Keratinocyte (primary cell): ENCODE data around the gene SPATA31D3.

Experiments used
- EZH2 ChIP-seq: IDR thresholded peaks from one replicate; pipeline ENCODE4 v1.6.1; 2012; ENCODE audit warnings: inconsistent platforms, mild to moderate bottlenecking, low read length, moderate library complexity
- TF ChIP-seq, protein P1 (sequence below), 3 experiments: IDR thresholded peaks in 1 of 3; conservative IDR thresholded peaks in 1 of 3; optimal IDR thresholded peaks in 1 of 3; 2 replicates in 2 of 3; 3 replicates in 1 of 3; pipeline versions ENCODE3 to v1.5.1; 2011; ENCODE audit warnings: low read length in 3 of 3, mild to moderate bottlenecking in 3 of 3, moderate library complexity in 2 of 3, control low read depth in 1 of 3, inconsistent platforms in 1 of 3; ENCODE audit not compliant: insufficient read depth in 2 of 3; ENCODE audit errors: extremely low read depth in 1 of 3

DNA sequence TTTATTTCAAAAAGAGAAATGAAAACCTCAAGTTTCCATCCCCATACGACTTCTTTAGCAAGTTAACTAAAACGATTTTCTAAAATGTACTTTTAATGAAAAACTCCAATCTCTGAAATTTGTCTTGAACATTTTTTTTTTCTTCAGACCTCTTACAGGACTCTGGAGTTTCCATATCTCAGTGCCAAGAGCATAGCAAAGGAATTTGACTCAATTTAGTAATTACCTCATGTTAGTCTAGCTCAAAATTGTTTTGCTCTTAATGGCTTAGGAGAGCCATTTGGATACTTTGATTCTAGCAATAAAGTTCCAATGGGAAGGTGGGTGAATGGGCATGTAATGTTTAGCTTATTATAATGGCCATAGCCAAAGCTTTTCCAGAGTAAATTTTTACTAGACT lies 41.1 kb upstream of the SPATA31D3 start:
- TF ChIP-seq EZH2: no peak
- TF ChIP-seq, protein P1, sequence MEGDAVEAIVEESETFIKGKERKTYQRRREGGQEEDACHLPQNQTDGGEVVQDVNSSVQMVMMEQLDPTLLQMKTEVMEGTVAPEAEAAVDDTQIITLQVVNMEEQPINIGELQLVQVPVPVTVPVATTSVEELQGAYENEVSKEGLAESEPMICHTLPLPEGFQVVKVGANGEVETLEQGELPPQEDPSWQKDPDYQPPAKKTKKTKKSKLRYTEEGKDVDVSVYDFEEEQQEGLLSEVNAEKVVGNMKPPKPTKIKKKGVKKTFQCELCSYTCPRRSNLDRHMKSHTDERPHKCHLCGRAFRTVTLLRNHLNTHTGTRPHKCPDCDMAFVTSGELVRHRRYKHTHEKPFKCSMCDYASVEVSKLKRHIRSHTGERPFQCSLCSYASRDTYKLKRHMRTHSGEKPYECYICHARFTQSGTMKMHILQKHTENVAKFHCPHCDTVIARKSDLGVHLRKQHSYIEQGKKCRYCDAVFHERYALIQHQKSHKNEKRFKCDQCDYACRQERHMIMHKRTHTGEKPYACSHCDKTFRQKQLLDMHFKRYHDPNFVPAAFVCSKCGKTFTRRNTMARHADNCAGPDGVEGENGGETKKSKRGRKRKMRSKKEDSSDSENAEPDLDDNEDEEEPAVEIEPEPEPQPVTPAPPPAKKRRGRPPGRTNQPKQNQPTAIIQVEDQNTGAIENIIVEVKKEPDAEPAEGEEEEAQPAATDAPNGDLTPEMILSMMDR (optimal IDR thresholded peaks at IDR 0.05 in 1 of 3, IDR thresholded peaks at IDR 0.05 in 1 of 3, conservative IDR thresholded peaks at IDR 0.05 in 1 of 3; ENCODE audit: extremely low read depth in 1 of 3, insufficient read depth in 2 of 3, low read length in 3 of 3): no peak
